Measurements from ENCODE around the gene GPA33.

GRCh38 chr1:167082511-167083027 lies 7.6 kb downstream of the GPA33 start:
- TF ChIP-seq CTCF (IDR thresholded peaks at IDR 0.05): no peak
- no peak for TF ChIP-seq POLR2A (IDR thresholded peaks at IDR 0.05)
